DMS53 treated with DMSO at 0.1 percent for 48 hours (cell line): ENCODE data around the gene TTI1.

ENCODE experiments used
- DNase-seq: peaks from one replicate; lab custom pipeline; 2025; ENCODE audit not compliant: unreplicated experiment; lab: John Stamatoyannopoulos, UW

The TTI1 gene

DNA sequence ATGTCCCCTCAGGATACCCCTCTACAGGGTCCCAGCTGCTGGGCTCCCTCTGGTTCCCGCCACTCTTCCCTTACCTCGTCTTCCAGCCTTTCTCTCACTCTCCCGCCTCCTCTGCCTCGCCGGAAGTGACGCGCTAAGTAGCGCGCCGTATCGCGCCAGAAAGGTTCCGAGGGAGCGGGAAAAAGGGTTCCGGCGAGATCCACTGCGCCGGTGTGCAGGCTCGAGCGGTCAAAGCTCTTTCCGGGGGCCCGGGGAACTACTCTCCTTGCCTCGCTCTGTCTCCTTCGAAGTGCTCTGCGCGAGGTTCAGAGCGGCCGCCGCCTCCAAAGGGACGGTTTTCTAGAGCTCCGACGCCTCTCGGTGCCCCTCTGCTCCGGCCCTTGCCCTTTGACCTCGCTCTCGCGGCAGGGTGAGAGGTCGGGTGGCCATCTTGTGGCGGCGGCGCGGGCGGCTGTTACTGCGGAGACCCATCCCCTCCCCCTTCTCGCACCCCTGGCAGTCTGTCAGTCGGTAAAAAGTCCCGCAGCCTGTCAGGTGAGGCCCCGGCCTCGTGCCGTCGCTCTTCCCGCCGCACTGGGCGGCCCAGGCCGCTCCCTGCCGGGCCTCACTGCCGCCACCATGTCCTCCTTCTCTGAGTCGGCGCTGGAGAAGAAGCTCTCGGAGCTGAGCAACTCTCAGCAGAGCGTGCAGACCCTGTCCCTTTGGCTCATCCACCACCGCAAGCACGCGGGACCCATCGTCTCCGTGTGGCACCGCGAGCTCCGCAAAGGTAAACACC lies at the start of gene TTI1, which contains the start of gene RPRD1B:
TTI1 (minus strand) TSS at position 127 of the 778 bp plus-strand sequence. CDS start 19,640 bp downstream, outside the sequence.
RPRD1B (plus strand) TSS at position 417 of the 778 bp plus-strand sequence; CDS start at position 619, 202 bp downstream.
- DNase-seq: peak; percentile 88

DNA sequence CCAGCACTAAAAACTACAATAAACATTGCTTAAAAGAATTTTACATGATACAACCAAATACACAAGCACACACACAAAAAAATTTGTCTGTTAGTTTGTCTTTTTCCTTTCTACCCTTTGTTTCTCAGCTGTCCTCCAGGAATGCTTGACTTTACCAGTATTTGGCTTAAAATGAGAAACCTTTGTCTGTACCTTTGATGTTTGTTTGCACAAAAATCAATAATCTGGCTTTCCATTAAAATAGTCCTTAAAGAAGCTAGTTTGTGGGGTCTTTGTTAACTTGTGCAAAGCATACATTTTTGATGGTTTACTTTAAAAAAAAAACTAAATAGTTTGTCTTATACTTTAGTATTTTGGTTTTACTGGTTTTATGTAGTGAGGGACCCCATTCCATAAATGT lies 49.6 kb upstream of the TTI1 start:
- no peak for DNase-seq

DNA sequence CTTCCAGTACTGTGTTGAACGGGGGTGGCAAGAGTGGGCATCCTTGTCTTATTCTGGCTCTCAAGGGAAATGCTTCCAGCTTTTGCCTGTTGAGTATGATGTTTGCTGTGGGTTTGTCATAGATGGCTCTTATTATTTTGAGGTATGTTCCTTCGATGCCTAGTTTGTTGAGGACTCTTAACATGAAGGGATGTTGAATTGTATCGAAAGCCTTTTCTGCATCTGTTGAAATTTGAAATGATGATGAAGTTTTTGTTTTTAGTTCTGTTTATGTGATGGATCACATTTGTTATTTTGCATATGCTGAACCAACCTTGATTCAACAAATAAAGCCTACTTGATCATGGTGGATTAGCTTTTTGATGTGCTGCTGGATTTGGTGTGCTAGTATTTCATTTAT lies 48.3 kb upstream of the TTI1 start:
- no peak for DNase-seq

DNA sequence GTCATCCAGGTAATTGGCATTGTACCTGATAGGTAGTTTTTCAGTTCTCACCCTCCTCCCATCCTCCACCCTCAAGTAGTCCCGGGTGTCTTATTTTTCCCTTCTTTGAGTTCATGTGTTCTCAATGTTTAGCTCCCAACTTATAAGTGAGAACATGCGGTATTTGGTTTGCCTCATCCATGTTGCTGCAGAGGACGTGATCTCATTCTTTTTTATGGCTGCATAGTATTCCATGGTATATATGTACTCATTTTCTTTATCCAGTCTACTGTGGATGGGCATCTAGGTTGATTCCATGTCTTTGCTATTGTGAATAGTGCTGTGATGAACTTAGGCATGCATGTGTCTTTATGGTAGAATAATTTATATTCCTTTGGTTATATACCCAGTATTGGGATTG lies 46.1 kb upstream of the TTI1 start:
- no peak for DNase-seq

DNA sequence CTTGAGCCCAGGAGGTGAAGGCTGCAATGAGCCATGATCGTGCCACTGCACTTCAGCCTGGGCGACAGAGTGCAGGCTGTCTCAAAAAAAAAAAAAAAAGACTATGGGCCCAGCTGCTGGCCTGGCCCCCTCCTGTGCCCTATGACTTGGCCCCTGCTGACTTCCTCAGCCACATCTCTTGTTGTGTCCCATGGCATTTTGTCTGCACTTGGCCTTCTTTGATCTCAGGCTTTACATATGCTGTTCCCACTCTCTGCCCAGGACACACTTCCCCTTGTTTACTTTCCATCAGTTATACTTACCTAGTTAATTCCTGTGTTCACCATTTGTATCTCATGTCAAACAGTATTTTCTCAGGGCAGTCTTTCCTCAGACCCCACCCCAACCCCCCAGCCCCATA lies 44.8 kb upstream of the TTI1 start:
- DNase-seq: no peak

DNA sequence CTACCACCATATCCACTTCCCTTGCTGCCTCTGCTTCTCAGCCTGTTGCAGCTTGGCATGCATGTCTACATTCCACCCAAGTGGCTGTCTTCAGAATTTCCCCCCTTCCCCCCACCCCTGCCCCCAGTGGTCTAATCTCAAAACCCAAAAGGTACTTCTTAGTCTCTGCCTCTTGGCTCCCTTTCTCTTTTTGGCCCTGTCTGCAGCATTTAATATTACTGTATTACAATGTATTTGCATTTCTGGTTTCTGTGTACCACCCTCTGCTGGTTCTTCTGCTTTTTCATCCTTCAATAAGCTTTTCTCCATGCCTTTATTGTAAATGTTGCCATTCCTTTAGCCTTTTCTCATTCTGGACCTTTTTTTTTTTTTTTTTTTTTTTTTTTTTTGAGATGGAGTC lies 43.3 kb upstream of the TTI1 start:
- no peak for DNase-seq

DNA sequence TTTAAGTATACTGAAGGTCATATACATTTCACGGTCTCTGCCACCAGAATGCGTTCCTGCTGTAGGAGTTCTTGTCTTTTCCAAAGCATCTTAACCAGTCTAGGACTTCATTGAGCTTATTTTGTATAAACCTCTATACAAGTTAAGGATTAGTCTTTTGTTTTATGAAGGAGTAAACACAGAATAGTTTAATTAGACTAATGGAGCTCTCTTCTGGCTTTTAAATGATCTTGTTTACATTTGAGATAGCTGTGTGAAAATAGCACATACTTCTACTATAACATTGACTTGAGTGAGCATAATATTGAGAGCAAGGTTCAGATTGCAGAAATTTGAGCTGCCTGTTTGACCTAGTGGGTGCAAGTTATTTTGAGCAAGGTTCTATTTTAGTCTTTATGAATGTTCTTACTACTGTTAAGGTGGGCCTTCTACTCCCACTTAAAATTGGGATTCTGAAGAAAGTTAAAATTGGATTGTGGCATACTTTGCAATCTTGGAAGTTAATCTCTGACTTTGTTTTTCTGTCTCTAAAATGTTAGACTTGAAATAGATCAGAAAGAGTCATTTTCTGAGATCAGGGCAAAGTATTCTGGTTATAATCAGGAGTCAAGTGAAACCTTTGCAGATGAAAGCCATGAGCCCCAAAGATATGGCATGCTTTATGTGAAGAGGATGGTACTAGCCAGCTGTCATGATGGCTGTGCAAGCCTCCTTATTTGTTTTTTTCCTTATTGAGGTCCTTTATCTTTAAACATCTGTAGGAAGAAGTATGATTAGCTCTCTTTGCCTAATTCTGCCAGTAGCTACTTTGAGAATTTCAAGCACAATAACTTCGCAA lies 42.1 kb upstream of the TTI1 start:
- DNase-seq: no peak

DNA sequence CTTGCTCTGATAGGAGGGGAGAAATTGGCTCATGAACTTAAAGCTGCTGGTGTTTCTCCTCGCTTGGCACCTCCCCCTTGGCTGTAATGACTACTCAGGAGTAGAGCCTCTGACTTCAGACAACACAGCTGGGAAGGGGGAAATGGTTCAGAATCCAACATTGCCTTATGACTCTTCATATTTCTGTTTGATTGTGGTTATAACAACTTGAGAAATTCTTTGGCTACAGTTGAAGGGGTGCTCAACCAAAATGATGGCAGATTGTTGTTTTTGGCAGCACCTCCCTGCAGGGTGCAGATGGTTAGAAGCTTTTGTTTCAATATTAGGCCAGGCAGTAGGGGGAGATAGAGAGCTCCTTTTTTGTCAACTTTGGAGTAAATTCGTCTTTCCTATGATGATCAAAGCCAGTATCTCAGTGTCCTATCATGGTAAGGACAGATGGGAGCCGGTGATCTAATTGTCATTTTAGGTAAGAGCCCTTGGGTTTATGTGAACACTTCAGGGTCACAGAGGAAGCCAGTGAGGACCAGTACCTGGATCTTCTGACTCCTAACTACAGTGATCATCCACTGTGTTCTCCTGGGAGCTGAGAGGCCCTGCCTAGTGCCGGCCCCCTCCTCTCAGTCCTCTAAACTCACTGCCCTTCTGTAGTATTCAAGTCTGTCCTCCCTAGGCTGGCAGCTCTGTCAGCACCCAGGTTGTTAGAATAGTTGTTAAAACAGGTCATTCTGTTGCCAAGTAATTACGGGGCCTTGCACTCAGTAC lies 40.2 kb upstream of the TTI1 start:
- DNase-seq: peak; percentile 31

DNA sequence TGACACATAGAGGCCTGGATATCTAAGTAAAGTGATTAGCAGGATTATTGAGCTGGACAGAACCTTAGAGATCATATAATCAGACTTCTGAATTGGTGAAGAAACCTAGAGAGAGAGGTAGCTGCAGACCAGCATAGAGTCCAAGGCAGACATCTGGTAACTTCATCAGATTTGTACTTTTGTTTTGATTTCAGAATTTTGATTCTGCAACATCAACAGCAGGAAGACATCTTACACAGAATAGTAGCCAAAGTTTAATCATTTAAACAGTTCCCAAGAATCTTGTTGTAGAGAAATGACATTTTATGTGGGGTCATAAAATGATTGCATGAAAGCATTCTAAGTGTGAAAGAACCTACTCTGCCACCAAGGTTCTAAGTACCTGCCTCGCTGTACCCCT lies 39.6 kb upstream of the TTI1 start:
- no peak for DNase-seq

DNA sequence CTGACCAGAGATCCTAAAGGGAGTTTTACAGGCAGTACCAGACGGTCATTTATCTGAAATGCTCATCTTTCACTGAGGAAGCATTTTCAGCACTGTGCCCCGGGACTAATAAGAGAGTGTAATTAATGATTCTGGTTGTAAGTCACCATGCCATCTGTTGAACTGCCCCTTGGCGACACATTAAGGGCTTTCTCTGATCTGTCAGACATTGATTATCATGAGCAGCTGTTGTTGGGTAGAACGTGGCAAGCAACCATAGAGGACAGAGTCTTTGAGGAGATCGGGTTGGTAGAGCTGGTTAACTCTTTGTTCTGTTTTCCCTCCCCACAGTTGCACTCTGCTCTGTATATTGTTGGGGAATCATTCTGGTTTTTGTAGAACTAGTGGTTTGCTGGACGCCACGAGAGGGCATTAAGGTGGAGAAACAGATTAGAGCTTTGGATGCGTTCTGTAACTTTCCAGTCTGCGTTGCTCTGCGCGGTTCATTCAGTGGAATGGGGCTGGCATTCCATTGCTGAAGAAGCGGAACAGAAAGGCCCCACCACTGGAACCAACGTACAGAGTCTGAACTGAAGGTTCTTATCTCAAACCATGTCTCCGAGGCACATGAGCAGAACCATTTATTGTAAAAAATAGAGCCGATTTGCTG lies 34.6 kb upstream of the TTI1 start:
- no peak for DNase-seq

DNA sequence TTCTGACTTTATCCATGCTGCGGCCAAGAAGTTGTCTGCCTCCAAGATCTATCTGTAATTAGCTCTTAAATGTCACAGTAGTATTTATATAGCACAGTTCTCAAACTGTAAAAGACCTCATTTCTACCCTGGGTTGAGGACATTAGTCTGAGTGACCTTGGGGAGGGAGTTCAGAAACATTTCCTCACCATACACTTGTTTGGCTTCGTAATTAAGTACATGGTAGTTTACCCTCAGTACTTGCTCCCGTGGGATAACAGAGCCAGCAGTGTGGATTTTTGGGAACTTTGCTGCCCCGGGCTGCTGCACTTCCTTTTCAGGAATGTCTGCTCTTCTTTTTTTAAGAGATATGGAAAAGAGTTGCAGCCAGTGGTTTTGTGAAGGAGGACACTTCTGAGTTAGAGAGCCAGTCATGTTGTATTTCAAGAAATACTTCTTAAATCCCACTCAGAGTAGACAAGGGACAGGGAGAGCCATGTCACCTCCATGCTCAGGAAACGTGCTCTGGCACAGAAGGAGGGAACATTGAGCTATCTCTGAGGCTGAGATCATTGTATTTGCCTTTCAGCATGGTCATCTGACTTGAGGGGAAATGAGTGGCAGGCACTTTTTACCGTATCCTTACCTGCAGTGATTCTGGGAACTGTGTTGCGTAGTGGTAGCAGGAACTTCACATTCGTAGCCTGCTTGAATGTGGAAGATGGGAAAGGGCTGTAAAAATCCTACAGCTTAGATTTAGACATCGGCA lies 33.9 kb upstream of the TTI1 start:
- no peak for DNase-seq

DNA sequence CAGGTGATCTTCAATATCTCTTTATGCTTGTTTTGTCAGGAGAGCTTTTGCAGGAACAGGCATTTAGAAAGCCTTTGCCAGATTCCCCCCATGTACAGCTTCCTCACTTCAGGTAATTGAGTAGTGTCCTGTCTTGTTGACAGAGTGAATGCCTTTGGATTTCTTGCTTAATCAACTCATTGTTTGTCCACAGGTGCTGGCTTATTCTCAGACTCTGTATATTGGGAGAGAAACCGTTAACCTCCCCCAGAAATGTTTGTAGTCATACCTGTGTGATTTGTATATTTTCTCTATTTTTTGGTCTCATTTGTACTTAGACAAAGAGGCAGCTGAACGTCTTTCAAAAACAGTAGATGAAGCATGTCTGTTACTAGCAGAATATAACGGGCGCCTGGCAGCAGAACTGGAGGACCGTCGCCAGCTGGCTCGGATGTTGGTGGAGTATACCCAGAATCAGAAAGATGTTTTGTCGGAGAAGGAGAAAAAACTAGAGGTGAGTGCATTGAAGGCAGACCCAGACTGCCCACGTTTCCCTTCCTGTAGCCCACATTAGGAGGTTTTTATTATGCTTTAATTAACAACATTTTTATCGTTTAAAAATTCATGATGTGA lies 32.6 kb upstream of the TTI1 start:
- no peak for DNase-seq

DNA sequence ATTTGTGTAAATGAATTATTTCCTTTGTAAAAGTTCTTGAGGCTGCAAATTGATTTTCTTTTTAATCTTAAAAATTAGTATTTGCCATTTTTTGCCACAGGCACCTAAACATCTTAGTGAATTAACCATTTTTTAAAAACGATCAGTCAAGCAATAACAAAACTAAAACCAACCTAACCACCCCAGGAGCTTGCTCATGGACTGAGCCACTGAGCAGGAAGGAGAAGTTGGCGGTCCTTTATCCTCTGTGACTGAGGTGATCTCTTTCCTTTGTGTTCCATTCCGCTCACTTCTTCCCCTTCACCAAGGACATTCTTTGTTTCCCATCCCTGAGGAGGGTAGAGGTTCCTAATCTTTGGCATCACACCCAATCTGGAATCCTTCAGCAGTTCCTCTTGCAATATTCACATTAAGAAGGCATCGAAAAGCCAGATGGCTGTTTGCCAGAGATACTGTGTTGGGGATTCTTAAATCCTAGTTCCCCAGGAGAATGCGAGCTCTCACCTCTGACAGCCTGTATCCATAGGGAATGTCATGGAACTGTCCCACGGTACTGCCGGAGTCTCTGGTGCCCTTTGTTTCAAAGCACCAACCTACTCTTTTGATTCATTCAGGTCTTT lies 30.8 kb upstream of the TTI1 start:
- no peak for DNase-seq

DNA sequence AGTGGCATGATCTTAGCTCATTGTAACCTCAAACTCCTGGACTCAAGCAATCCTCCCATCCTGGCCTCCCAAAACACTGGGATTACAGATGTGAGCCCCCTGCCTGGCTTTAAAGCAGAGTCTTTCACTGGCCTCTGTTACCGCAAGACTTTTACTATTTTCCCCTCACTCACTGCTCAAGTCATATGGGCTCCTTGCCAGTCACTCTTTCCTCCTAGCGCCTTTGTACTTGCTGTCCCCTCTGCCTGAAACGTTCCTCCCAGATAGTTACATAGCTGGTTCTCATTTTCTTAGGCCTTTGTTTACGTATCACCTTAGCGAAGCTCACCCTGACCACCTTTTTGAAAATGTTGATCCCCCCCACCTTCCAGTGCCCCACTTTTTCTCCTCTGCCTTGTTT lies 29.6 kb upstream of the TTI1 start:
- DNase-seq: no peak

DNA sequence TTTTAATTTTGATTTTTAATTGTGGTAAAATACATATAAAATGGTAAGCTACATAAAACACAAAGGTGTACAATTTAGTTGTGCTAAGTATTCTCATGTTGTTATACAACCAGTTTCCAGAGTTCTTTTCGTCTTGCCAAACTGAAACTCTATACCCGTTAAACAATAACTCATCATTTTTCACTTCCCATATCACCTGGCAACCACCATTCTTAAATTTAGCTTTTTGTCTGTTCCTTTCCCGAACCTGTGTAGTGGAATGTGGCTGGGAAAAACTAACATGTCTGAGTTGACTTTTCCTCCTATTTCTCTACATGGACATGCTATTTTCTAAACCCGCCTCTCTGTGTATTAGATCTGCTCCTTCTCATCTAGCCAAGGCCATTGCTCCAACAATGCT lies 27.9 kb upstream of the TTI1 start:
- DNase-seq: no peak

DNA sequence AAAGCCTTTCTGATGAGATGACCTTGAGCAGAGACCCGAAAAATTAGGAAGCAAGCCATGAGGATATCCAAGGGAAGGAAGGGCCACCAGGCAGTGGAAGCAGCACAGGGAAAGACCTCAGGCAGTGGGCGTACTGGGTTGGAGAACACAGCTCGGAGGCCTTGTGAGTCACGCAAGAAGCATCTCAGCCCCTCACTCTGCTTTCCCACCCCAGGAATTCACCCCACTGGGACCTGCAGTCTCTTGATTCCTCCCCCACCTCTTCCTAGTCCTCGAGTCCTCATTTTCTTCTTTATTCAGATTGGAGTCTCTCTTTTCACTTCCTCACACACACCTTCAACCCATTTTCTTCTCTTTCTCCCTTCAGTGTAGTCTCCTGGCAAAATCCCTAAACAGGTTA lies 27.3 kb upstream of the TTI1 start:
- no peak for DNase-seq

DNA sequence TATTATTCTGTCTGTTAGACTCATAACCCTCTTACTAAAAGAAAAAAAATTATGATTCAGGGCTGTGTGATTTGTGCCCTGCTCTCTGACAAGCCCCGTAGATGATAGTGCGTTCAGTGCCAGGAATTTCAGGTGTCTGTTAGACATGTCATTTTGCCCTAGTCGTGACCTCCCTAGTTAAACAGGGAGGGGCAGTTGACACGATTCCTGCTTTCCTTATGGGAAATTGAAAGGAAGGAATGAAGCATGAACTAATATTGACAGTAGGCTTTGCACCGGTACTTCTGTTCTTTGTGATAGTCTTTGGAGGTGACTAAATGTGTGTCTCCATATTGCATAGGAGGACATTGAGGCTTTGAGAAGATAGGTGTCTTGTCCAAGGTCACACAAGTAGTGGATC lies 26.6 kb upstream of the TTI1 start:
- DNase-seq: no peak

DNA sequence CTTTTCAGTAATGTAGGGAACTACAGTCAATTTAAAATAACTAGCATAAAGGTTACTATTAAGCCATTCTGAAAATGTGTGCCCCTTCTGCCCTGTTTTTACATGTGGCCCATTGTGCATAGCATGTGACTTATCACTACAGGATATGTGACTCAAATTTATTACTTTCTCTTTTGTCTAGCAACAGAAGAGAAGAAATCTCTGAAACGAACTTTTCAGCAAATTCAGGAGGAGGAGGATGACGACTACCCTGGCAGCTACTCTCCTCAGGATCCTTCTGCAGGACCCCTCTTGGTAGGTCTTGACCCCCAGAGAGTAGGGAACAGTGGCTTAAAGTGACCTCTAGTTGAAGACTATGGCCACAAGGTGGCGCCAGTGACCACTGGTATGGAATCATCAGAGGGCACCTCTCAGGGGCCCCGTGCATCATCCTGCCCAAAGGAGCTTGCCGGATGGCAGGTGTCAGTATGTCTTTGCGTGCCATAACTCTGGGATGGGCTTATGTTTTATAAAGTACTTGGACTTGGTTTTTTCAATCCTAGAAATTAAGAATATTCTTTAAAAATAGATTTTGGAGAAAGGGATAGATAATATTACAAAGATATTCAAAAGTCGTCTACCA lies 24.2 kb upstream of the TTI1 start:
- DNase-seq: peak; percentile 78

DNA sequence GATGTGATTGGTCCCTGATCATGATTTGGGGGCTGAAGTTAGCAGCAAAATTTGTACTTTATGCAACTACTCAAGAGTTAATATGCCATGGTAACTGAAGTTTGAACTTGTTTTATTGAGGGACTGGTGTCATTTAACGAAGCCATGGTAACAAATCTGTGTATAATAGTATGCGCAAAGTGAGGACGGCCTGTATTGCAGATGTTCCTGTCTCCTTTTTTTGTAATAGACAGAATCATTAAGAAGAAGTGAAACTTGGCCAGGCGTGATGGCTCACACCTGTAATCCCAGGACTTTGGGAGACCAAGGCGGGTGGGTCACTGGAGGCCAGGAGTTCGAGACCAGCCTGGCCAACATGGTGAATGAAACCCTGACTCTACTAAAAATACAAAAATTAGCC lies 22.6 kb upstream of the TTI1 start:
- no peak for DNase-seq
